Neural cell (in vitro differentiated cells): ENCODE measurements around the gene INS. TPM values are rescaled to one million over a fixed set of nuclear protein-coding genes. Genes with fewer than 3 reads are reported as not detected.

Experiments used
- H2AFZ ChIP-seq: fragments of 200-600, 300-800 bp; sonication (generic), shearing (Covaris generic); 2 replicates; pipeline ENCODE4 v1.6.0; 2014; ENCODE audit warnings: low read depth, mild to moderate bottlenecking, antibody characterized with exemption, low read length, moderate library complexity
- H3F3A ChIP-seq: fragments of 200-600 bp; shearing (Covaris generic); 2 replicates; pipeline ENCODE4 v1.6.1; 2016; ENCODE audit warnings: mild to moderate bottlenecking, moderate library complexity, mixed read lengths, antibody characterized with exemption, low read length; ENCODE audit not compliant: insufficient read depth, poor library complexity, severe bottlenecking
- H3K27ac ChIP-seq: fragments of 200-600, 300-800 bp; sonication (generic), shearing (Covaris generic); 2 replicates; pipeline ENCODE4 v1.5.1; 2014; ENCODE audit warnings: mild to moderate bottlenecking, low read length, moderate library complexity
- H3K27me3 ChIP-seq: fragments of 300-800, 200-600 bp; sonication (generic), shearing (Covaris generic); 2 replicates; pipeline ENCODE4 v1.6.0; 2014; ENCODE audit warnings: mild to moderate bottlenecking, low read depth, low read length, moderate library complexity; ENCODE audit not compliant: insufficient read depth
- H3K36me3 ChIP-seq: fragments of 300-800, 200-600 bp; sonication (generic), shearing (Covaris generic); 2 replicates; pipeline ENCODE4 v1.5.1; 2014; ENCODE audit warnings: mild to moderate bottlenecking, antibody characterized with exemption, low read length, moderate library complexity; ENCODE audit not compliant: insufficient read depth
- H3K4me2 ChIP-seq: fragments of 300-800, 200-600 bp; sonication (generic), shearing (Covaris generic); 2 replicates; pipeline ENCODE4 v1.6.0; 2014; ENCODE audit warnings: mild to moderate bottlenecking, low read length
- H3K4me3 ChIP-seq: fragments of 300-800, 200-600 bp; sonication (generic), shearing (Covaris generic); 2 replicates; pipeline ENCODE4 v1.5.1; 2014; ENCODE audit warnings: mild to moderate bottlenecking, low read length, moderate library complexity
- H3K79me2 ChIP-seq: fragments of 200-600 bp; shearing (Covaris generic); replicated peaks from 2 replicates; pipeline ENCODE4 v1.6.0; 2014; ENCODE audit warnings: mild to moderate bottlenecking, low read length, moderate library complexity; ENCODE audit not compliant: insufficient read depth
- H3K9ac ChIP-seq: fragments of 300-800, 200-600 bp; sonication (generic), shearing (Covaris generic); 2 replicates; pipeline ENCODE4 v1.6.1; 2016; ENCODE audit warnings: mild to moderate bottlenecking, low read length, mixed read lengths
- H3K9me2 ChIP-seq: fragments of 200-600 bp; shearing (Covaris generic); 2 replicates; pipeline ENCODE4 v1.6.1; 2016; ENCODE audit warnings: mild to moderate bottlenecking, low read length, mixed read lengths; ENCODE audit not compliant: insufficient read depth
- H3K9me3 ChIP-seq: fragments of 200-600, 300-800 bp; sonication (generic), shearing (Covaris generic); 2 replicates; pipeline ENCODE4 v1.6.1; 2016; ENCODE audit warnings: mild to moderate bottlenecking, mixed run types, low read length, moderate library complexity, mixed read lengths
- H4K20me1 ChIP-seq: fragments of 200-600 bp; shearing (Covaris generic); 2 replicates; pipeline ENCODE4 v1.6.1; 2016; ENCODE audit warnings: mild to moderate bottlenecking, mixed run types; ENCODE audit not compliant: insufficient read depth
- CTCF ChIP-seq: fragments of 450-650 bp; IDR thresholded peaks from 2 replicates; pipeline ENCODE4 v1.5.1; 2014; ENCODE audit warnings: antibody characterized with exemption, mild to moderate bottlenecking, moderate library complexity; ENCODE audit not compliant: poor library complexity, severe bottlenecking
- EP300 ChIP-seq: fragments of 450-650 bp; conservative IDR thresholded peaks from 2 replicates; pipeline ENCODE4 v1.6.1; 2014; ENCODE audit warnings: antibody characterized with exemption, mild to moderate bottlenecking, moderate library complexity; ENCODE audit not compliant: poor library complexity, severe bottlenecking
- EZH2 ChIP-seq: fragments of 200-600, 300-800 bp; shearing (Covaris generic), sonication (generic); IDR thresholded peaks from 2 replicates; pipeline ENCODE4 v1.6.1; 2014; ENCODE audit warnings: antibody characterized with exemption, low read length, borderline replicate concordance, mild to moderate bottlenecking; ENCODE audit not compliant: insufficient read depth, poor library complexity, severe bottlenecking
- MXI1 ChIP-seq: fragments of 450-650 bp; conservative IDR thresholded peaks from 2 replicates; pipeline ENCODE4 v1.6.1; 2014; ENCODE audit warnings: antibody characterized with exemption, mild to moderate bottlenecking; ENCODE audit not compliant: poor library complexity, severe bottlenecking
- POLR2AphosphoS5 ChIP-seq: IDR thresholded peaks from 2 replicates; pipeline ENCODE4 v1.6.1; 2012
- RAD21 ChIP-seq: fragments of 450-650 bp; conservative IDR thresholded peaks from 2 replicates; pipeline ENCODE4 v1.6.1; 2014; ENCODE audit warnings: antibody characterized with exemption, mild to moderate bottlenecking, moderate library complexity
- REST ChIP-seq: IDR thresholded peaks from 2 replicates; pipeline ENCODE4 v1.6.1; 2012; ENCODE audit warnings: borderline replicate concordance
- SMC3 ChIP-seq: fragments of 450-650 bp; conservative IDR thresholded peaks from 2 replicates; pipeline ENCODE4 v1.6.1; 2014; ENCODE audit warnings: antibody characterized with exemption, mild to moderate bottlenecking, moderate library complexity; ENCODE audit not compliant: poor library complexity
- TAF1 ChIP-seq: IDR thresholded peaks from 2 replicates; pipeline ENCODE4 v1.6.1; 2012; ENCODE audit warnings: low read depth
- polyA plus RNA-seq: library from polyadenylated mRNA; depleted of rRNA; stranded (reverse); fragments of >200 nt; gene quantifications from 2 replicates; pipeline ENCODE4 v1.2.3, GENCODE V29; 2014

Gene INS
- polyA plus RNA-seq, 1 donor from 2014 or later, result not detected

DNA sequence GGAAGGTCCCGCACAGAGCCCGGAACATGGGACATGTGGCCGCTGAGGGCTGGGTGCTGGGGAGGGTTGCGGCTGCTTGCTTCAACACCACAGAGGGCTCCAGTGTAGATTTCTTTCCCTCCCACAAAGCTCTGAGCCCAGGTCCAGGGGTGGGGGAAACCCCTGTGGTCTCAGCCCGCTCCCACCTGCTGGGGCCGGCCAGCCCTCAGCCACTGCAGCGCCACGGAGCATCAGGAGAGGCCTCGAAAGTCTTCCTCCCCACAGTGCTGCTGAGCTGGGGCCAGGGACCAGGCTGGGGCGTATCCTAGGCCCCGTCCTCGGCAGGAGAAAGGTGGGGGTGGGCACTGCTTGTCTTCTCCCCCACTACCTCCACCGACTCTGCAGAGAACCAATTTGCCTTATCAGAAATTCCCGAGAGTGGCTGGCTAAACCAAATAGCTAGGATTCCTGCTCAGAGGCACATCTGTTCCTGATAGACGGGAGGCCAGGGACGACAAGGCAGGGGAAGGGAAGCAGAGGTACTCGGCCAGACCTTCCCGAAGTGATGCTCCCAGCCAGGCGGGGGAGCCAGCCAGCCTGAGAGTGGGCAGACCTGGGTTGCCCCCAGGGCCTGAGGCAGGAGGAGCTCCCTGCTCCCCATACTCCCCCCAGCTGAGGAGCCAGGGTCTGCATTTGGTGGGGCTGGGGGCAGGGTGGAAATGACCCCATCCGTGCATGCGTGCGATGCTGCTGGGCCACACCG lies 40.5 kb downstream of the INS start:
- H3K9ac ChIP-seq, result no peak overlapping the region
- H3K79me2 ChIP-seq, result no peaks in the 10 kb centered on the region
- peaks cover 6% of the 10 kb centered on the region for H3K9me3 ChIP-seq
- TF ChIP-seq CTCF (no peak), RAD21 (no peak), REST (no peak), TAF1 (no peak), EP300 (no peak), EZH2 (no peak), POLR2AphosphoS5 (no peak), SMC3 (no peak), MXI1 (no peak)
- H3K9me2 ChIP-seq, result no peaks in the 10 kb centered on the region
- no peak overlapping the region for H3K27ac ChIP-seq
- H3F3A ChIP-seq, result no peaks in the 10 kb centered on the region
- no peak overlapping the region for H3K4me3 ChIP-seq
- H2AFZ ChIP-seq, result no peak overlapping the region
- H3K4me2 ChIP-seq, result no peak overlapping the region
- no peaks in the 10 kb centered on the region for H3K36me3 ChIP-seq
- H3K27me3 ChIP-seq, result no peaks in the 10 kb centered on the region
- no peaks in the 10 kb centered on the region for H4K20me1 ChIP-seq

- H3K9me3 ChIP-seq, result peaks cover 6% of the 10 kb centered on the region
- H3F3A ChIP-seq, result no peaks in the 10 kb centered on the region
- no peaks in the 10 kb centered on the region for H3K9me2 ChIP-seq
- H3K27ac ChIP-seq, result no peak overlapping the region
- no peak overlapping the region for H3K4me3 ChIP-seq
- no peaks in the 10 kb centered on the region for H3K36me3 ChIP-seq
- TF ChIP-seq CTCF (no peak), REST (no peak), SMC3 (no peak), RAD21 (no peak)
- no peaks in the 10 kb centered on the region for H3K79me2 ChIP-seq
- no peak overlapping the region for H3K9ac ChIP-seq
- no peak overlapping the region for H2AFZ ChIP-seq
- no peak overlapping the region for H3K4me2 ChIP-seq
- no peaks in the 10 kb centered on the region for H4K20me1 ChIP-seq
- no peaks in the 10 kb centered on the region for H3K27me3 ChIP-seq
Observed at GRCh38 chr11:2118677-2119076, 42.3 kb downstream of the INS start.
